Right lung (tissue), 5 donors: ENCODE data around the gene COL20A1. TPM values are rescaled to one million over a fixed set of nuclear protein-coding genes. Genes with fewer than 3 reads are reported as not detected.
"Not testable (repeated sequence)": the region's sequence is repeated elsewhere in the genome, so short reads cannot be mapped to it uniquely, and the experiment has no call there.

Experiments
- DNase-seq, 2 donors: peaks; one replicate each; pipeline ENCODE4 v3.0.0-alpha.2; 2013
- polyA plus RNA-seq, 5 donors: library from polyadenylated mRNA; unstranded; fragments of 120-200 nt; gene quantifications; one replicate each; pipeline versions ENCODE4 v1.2.1 to v1.2.3, GENCODE V29; 2013; ENCODE audit warnings: inconsistent platforms in 1 of 5, low replicate concordance in 1 of 5; ENCODE audit not compliant: insufficient read length in 5 of 5, insufficient read depth in 1 of 5

The COL20A1 gene
- polyA plus RNA-seq, 5 donors = 0.06 to 0.73 (median 0.31) TPM

DNA sequence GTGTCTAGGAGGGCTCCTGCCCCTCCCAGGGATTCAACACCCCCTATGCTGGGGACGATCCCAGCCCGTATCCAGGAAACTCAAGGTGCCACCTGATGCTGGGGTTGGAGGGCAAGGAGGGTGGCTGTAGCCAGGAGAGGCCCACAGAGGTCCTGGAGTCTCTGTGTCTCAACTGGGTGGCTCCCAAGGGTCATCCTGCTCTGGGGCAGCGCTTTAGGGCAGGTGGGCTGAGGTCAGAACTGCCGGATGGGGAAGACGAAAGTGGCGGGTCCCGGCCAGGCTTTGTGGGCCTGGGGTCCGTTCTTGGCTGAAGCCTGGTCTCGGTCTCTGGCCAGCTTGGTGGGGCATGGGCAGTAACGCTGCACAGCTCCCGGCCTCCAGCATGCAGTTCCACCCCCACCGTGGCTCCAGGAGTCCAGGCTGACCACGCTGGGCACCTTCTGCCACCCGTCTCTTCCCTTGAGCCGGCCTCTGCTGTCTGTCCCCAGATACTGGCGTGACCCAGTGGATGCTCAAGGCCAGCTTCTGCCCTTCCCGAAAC lies 2.8 kb upstream of the COL20A1 start:
- no peak for DNase-seq

DNA sequence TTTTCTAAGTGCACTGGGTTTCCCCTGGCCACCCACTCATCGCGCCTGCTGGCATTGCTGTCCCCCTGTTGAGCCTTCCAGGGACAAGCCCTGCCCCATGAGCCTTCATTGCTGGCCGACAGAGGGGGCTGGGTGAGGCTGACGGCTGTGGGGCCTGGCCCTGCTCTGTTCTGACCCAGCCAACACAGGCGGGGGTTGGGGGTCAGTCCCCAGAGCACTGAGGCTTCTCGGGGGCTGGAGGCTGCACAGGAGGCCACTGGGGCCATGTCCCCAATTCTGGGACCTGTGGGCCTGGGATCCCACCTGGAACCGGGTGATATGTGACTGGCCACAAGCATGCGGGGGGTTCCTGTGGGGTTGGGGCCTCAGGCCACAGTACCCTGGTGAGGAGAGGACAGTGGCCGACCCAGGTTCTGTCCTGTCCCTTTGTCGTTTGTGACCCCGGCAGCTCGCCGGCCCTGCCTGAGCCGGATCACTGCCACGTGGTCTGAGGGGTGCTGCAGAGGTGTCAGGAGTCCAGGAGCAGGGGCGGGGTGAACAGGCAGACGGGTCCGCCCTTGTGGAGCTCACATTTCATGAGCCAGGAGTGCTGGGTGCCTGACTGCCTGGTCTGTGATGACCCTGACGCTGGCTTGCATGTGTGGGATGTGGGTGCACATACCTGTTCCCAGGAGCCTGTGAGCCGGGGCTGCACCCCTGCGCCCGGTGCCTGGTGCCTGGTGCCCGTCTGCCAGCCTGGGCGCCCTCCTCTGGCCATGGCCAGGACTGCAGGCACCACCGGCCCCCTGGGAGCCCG lies 2.1 kb upstream of the COL20A1 start:
- no peak for DNase-seq

DNA sequence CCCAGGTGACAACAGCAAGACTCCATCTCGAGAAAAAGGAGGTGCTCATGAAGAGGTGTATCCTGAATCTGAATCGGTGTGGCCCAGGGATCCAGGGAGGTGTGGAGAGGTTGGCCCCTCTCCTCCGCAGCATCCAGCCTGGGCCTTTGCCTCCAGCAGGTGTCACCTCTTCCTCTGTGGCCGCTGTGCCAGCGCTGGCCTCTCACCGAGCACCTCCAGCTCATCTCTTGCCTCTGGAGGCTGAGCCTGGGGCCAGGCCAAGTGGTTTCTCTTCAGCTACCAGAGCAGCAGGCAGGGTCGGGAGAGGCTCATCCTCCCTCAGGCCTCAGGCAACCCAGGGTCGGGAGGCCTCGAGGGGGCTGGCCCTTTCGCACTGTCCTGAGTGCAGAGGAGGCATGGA lies 1.2 kb upstream of the COL20A1 start:
- DNase-seq = no peak

DNA sequence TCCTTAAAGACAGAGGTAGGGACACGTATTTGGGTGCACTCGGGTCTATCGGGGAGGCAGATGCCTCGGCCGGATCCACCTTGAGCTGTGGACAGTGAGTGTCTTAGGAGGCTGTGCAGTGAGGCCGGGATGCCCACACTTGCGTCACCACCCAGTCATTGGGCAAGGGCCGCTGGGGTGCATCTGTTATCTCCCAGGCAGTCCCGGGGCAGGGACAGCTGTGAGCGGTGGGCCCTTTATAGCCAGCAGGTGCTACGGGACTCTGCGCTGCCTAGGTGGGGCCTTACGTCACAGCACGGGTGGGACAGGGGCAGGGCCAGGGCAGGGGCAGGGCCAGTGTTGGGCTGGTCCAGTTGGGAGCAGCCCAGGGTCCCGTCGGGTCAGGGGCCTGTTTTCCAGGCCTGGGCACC lies 689 bp upstream of the COL20A1 start:
- DNase-seq = no peak

DNA sequence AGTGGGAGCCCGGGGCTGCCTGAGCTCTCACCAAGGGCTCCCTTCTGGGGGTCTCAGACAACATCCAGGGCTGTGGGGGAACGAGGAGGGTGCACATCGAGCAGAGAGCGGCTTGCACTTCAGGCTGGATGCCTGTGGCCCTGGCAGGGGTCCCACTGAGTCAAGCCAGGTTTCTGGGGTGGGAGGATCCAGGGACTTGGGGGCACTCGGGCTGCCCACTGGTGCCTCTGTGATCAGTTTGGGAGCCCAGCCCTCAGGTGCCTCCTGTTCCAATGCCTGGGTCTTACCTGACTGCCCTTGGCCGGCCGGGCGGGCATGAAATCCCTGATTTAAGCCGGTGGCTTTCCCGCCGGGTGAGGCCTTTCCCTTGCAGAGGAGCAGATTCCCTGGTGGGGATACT lies 470 bp downstream of the COL20A1 start:
- no peak for DNase-seq

DNA sequence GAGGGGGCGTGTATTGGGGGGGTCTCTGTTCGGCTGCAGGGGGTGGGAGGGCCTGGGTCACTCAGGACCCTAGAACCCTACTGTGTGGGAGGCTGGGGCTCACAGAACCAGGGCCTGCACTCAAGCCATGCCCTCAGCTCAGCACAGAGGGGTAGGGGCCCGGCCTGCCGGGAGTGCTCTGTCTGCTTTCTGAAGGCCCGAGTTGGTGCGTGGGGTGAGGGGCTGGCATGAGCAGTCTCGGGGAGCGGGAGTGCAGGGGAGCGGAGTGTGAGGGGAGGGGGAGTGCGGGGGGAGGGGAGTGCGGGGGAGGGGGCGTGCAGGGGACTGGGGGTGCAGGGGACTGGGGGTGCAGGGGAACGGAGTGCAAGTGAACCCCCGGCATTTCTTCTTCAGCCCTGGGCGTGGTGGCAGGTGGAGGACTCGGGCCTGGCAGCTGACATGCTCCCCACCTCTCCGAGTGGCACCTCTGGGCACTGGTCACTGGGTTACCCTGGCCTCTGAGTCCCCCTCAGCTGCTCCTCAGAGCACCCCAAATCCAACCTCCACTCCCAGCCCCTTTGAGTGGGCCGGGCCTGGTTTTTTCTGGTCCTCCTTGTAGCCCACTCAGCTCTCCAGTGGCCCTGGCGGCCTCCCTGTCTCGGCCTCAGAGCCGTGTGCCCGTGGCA lies 1.0 kb downstream of the COL20A1 start:
- DNase-seq = no peak

DNA sequence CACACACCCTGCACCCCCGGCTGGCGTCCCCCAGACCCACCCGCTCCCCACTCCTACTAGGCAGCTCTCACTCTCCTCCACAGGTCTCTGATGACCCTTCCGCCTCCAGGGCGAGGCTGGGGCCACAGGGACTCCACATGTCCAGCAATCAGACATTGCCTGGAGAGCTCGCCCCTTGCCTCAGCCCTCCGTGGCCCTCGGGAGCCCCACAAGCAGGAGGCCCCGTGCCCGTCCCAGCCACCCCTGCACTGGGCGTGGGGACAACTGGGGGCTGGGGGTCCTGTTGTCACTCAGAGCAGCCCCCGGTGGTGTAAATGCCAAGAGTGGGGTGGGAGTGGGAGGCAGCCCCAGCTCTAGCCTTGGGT lies 1.5 kb downstream of the COL20A1 start:
- no peak for DNase-seq

DNA sequence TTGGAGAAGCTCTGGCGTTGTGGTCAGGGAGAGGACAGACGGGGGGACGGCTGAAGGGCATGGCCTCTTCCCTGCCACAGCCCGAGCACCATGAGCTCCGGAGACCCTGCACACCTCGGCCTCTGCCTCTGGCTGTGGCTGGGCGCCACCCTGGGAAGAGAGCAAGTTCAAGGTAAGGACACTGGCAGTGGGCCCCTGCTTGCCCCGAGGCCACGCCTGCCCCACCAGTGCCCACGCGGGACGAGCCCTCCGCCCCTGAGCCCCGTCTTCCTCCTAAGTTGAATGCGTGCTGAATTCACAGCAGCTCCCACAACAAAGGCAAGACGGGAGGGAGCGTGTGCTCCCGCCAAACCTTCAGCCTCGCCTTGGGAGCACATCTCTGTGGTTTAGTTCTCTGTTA lies 2.0 kb downstream of the COL20A1 start:
- no peak for DNase-seq

DNA sequence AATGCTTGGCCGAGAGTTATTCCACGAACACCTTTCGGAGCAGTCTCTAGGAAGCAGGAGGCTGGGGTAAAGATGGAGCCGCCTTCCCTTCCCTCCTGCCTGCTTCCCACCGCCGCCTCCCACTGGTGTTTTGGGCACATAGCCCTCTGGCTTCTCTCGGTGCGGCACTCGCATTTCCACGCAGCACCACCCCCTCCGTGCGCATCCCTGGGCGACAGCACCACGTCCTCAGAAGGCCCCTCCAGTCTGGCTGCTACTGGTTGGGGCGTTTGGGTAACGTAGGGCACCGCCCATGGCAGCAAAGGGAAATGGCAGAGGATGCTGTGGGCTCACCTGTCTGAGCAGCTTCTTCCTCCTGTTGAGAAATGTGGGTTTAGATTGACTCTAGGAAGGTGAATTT lies 2.4 kb downstream of the COL20A1 start:
- DNase-seq = no peak

DNA sequence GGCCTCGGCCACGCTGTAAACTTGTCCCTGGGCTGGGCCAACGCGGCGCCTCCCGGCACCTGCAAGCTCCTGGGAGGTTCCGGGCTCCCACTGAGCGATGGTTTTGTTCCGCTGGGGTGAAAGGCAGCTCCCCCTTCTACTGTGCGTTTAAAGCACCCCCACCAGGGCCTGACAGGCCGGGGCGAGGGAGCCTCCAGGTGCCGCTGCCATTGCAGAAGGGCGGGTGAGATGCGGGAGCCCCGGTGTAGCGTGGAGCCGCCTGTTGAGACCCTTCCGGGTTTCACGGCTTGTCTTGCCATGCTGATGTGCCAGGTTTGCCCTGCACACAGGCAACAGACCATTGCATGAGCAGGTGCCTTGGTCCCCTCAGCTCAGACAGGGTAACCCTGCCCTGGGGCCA lies 2.9 kb downstream of the COL20A1 start:
- no peak for DNase-seq

DNA sequence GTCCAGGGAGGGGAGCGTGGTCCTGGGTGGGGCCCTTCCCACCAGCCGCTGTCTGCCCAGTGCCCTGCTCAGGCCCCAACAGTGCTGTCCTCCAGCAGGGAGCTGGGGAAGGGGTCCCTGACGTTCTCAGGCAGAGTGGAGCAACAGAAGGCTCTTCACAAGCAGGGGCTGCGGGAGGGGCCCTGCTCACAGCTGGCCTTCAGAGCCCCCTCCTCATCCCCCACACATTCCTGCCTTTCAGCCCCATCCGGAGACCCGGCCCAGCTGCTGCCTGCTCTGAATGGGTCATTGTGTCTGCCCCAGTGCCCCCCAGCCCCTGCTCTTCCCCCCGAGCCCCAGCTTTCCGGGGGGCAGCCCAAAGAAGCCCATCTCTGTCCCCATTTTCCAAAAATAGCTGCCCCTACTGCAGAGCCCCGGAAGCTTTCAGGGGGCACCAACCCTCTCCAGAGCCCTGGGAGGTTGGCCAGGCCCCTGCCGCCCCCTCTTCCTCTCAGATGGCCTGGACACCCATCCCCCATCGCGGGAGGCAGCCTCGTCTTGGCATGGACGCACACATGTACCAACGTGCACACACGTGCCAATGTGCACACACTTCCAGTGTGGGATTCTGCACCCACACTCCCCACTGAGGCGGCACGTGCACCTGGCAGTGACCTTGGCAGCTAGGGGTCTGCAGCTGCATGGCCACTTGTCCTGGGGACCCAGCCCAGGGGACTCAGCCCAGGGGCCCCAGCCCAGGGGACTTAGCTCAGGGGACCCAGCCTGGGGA lies 3.7 kb downstream of the COL20A1 start:
- no peak for DNase-seq

DNA sequence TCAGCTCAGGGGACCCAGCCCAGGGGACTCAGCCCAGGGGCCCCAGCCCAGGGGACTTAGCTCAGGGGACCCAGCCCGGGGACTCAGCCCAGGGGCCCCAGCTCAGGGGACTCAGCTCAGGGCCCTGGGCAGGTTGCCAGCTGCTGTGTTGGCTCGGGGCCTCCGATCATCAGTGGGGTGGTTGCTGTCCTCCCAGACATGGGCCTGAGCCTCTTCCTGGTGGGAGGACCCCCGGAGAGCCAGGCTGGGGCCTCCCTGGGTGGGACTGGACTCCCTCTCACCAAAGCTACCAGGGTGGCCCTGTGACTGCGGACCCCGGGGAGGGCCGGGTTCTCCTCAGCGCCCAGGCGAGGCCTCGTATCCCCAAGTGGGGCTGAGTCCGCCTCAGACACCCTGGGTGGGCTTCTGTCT lies 4.4 kb downstream of the COL20A1 start:
- no peak for DNase-seq

DNA sequence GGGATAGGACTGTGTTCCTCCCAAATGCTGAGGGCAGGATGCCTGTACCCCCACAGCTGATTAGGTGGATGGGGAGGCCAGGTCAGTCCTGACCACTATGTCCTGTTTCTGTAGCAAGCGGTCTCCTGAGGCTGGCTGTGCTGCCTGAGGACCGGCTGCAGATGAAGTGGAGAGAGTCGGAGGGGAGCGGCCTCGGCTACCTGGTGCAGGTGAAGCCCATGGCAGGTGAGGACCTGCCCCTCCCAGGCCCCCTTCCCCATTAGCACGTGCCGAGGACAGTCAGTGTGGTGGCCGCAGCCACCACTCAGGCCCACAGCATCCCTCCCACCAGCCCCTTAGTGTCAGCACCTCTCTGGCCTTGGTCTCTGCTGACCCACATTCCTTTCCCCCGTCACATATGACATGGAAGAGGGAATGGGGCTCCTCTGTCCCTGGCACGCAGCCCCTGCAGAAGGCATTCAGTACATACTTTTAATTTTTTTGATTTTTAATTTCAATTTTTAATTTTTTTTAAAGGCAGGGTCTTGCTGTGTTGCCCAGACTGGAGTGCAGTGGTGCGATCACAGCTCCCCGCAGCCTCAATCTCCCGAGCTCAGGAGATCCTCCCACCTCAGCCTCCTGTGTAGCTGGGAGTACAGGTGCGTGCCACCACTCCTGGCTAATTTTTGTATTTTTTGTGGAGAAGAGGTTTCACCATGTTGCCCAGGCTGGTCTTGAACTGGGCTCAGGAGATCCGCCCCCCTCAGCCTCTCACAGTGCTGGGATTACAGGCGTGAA lies 5.0 kb downstream of the COL20A1 start:
- DNase-seq = no peak

DNA sequence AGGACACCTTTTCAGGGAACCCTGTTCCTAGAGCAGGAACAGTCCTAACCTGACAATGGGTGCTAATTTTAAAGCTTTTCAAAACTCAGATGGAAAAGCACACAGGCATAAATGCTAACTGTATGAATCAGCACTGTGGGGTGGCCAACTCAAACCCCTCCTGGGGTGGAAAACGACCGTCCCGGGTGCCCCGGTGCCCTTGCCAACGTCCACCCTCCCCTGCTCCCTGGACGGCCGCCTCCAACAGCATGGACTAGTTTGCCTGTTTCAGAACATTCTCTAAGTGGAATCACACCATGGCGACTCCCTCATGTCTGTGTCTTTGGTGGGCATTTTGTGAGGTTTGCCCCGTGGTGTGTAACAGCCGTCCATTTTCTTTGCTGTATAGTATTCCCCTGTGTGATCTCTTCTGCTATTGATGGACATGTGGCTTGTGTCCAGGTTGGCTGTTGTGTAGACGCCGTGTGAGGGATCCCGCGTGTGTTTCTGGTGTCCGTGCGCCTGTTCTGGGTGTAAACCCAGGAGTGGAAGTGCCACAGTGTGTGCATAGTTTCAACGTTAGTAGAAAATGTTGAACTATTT lies 5.8 kb downstream of the COL20A1 start:
- no peak for DNase-seq

DNA sequence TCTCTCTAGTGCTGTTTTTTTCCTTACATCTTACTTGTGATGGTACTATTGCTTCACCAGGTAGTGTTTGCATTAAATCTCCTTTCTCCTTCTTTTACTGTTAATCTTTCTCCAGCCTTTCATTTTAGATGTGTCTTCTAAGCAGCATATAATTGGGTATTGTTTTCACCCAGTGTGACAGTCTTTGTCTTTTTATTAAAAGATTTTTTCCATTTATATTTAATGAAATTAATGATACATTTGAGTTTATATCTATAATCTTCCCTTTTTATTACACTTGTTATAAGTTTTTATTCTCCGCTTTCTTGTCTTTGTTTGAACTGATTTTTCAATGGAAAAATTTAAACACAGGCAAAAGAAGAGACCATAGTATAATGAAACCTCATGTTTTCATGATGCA lies 8.7 kb downstream of the COL20A1 start:
- DNase-seq = no peak

DNA sequence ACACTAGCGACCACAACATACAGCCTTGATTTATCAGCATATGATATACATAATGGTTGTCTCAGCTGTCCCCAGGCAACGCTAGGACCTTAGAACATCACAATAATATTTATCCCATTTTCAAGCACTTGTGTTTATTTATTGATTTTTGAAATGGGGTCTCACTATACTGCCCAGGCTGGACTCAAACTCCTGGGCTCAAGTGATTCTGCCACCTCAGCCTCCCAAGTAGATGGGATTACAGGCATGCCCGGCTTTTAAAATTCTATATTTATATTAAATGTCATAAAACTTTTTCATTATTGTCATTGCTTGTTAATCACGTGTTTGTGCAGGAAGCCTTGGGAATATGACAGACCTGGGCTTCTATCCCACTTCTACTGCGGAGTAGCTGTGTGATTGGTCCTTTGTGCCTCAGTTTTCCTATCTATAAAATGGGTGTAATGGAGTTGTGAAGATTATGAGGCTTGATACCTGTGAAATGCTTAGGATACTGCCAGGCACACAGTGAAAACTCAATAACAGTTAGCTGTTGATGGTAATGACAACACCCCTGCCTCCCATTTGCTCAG lies 10.2 kb downstream of the COL20A1 start:
- DNase-seq = no peak

DNA sequence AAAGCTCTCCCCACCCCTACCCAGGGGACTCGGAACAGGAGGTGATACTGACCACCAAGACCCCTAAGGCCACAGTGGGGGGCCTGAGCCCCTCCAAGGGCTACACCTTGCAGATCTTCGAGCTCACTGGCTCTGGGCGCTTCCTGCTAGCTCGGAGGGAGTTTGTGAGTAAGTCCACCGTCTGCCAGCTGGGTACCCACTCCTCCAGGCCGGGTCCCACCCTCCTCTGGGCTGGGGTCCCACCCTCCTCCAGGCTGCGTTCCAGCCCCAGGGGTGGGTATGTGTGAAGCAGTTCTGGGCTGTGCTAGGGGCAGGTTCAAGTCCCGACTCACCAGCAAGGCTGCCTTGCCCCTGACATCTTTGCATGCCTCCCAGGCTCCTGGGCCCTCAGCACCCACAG lies 12.4 kb downstream of the COL20A1 start:
- no peak for DNase-seq

DNA sequence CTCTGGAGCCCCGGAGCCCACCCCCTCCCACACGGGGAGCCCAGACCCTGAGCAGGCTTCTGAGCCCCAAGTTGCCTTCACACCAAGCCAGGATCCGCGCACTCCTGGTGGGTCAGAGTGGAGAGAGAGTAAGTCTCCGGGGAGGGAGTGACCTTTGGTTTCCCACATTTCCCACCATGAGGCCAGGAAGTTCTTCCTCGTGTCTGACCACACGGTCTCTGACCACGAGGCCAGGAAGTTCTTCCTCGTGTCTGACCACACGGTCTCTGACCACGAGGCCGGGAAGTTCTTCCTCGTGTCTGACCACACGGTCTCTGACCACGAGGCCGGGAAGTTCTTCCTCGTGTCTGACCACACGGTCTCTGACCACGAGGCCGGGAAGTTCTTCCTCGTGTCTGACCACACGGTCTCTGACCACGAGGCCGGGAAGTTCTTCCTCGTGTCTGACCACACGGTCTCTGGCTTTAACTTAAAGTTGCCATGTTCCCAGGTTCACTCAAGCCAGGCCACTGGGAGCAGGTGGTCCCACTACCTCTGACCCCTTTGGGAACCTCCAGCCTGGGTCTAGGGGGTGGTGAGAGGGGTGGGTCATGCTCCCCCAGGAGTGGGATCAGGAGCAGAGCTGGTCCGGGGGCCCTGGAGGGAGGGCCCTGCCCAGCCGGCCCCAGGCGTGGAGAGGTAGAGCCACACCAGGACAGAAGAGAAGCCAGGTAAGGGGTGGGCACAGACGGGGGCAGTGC lies 13.1 kb downstream of the COL20A1 start:
- DNase-seq = not testable (repeated sequence)

DNA sequence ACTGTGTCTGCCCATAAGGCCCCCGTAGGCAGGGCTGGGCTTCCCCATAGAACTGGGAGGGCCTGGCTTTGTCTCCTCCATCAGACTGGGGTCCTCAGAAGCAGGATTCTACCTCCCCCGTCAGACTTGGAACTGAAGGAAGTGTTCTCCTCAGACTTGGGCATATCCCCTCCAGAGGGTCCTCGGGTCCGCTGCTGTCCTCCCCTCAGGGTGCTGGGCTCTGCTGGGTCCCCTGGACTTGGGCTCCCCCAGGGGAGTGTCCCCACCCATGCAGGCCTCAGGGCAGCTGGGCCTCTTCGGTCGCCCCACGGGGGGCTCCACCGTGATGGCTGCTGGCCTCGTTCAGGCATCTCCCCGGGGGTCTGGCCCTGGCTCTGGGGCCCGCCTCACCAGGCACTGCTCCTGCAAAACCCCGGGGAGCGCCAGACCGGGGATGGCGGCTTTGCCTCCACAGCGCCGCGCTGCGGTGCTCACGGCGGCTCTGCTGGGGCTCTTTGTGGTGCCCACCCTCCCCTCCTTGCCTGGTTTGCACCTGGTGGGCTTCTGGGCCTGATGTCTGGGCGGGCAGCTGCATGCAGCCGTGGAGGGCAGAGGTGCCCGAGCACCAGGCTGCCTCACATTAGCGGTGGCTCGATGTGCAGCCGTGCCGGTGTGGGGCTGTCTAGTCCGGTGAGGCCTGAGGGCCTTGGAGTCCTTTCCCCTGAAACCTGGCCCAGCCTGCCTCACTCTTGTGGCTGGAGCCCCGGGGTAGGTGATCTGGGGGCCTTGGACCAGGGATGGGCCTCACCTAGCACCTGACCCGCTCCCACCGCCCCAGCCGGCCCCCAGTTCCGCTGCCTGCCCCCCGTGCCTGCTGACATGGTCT lies 13.9 kb downstream of the COL20A1 start:
- no peak for DNase-seq
